Uterus (tissue), 2 donors: ENCODE data around the gene DKC1.
"Not testable (repeated sequence)": the region's sequence is repeated elsewhere in the genome, so short reads cannot be mapped to it uniquely, and the experiment has no call there.

Experiments used
- CTCF ChIP-seq, 4 experiments: fragments of 200-600 bp in 2 of 4; fragments of 450-650 bp in 2 of 4; sonication (generic) in 2 of 4; IDR thresholded peaks; one replicate each; pipeline ENCODE4 v1.5.1; 2016 to 2019; ENCODE audit warnings: antibody characterized with exemption in 4 of 4, mild to moderate bottlenecking in 2 of 4, moderate library complexity in 1 of 4
- POLR2A ChIP-seq, 2 donors: fragments of 450-650 bp; IDR thresholded peaks; one replicate each; pipeline ENCODE4 v1.6.1; 2016; ENCODE audit warnings: antibody characterized with exemption in 2 of 2, mild to moderate bottlenecking in 1 of 2, moderate library complexity in 1 of 2

- not testable (repeated sequence) for TF ChIP-seq CTCF, POLR2A (IDR thresholded peaks at IDR 0.05)
Measured at GRCh38 chrX:154816326-154816898, 53.7 kb downstream of the DKC1 start.
